ENCODE measurements around the gene SLC25A29. TPM values are rescaled to one million over a fixed set of nuclear protein-coding genes. Genes with fewer than 3 reads are reported as not detected.
"Not testable (repeated sequence)": the region's sequence is repeated elsewhere in the genome, so short reads cannot be mapped to it uniquely, and the experiment has no call there.

The SLC25A29 gene
- total and polyA plus RNA-seq, 12 donors: 11.0 to 70.7 (median 23.6) TPM

GRCh38 chr14:100285021-100285912, 21.0 kb downstream of the SLC25A29 start:
- H3K9me3 ChIP-seq: no peaks in the 10 kb centered on the region
- peak overlapping the region; percentile 62 to 94 (median 88) for H3K4me3 ChIP-seq

GRCh38 chr14:100283984-100284881, 22.0 kb downstream of the SLC25A29 start:
- Histone ChIP-seq H3K27me3 (no peaks in the 10 kb centered on the region), H3K27ac (peak overlapping the region in 8 of 10 donors; percentile 86 to 94 (median 90)), H3K36me3 (peaks cover 0 to 24% (median 0%) of the 10 kb centered on the region in 9 donors), H3K9me3 (no peaks in the 10 kb centered on the region), H3K4me3 (peak overlapping the region in 8 of 10 donors; percentile 80 to 94 (median 90)), H3K4me1 (peaks cover 5 to 67% (median 36%) of the 10 kb centered on the region in 9 donors)
- ATAC-seq (no peak), DNase-seq (no peak)
- intact Hi-C loops (cut with DNase I): loop anchor here in 2 of 10 donors (5.0 kb wide), 2 partner anchors 42 to 93 kb away; partner anchors contain the start of gene WDR25 (in 1 of the 2)
- TF ChIP-seq, protein P1, sequence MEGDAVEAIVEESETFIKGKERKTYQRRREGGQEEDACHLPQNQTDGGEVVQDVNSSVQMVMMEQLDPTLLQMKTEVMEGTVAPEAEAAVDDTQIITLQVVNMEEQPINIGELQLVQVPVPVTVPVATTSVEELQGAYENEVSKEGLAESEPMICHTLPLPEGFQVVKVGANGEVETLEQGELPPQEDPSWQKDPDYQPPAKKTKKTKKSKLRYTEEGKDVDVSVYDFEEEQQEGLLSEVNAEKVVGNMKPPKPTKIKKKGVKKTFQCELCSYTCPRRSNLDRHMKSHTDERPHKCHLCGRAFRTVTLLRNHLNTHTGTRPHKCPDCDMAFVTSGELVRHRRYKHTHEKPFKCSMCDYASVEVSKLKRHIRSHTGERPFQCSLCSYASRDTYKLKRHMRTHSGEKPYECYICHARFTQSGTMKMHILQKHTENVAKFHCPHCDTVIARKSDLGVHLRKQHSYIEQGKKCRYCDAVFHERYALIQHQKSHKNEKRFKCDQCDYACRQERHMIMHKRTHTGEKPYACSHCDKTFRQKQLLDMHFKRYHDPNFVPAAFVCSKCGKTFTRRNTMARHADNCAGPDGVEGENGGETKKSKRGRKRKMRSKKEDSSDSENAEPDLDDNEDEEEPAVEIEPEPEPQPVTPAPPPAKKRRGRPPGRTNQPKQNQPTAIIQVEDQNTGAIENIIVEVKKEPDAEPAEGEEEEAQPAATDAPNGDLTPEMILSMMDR (IDR thresholded peaks at IDR 0.05): no peak
- WGBS, 2 donors: 71 to 76% methylated on average over 26 of the region's 26 CpGs

More at GRCh38 chr14:100285021-100285912, 21.0 kb downstream of the SLC25A29 start:
- Histone ChIP-seq H3K36me3 (peaks cover 0 to 19% (median 0%) of the 10 kb centered on the region in 9 donors), H3K27me3 (no peaks in the 10 kb centered on the region), H3K27ac (peak overlapping the region; percentile 41 to 96 (median 90)), H3K4me1 (peaks cover 5 to 78% (median 33%) of the 10 kb centered on the region in 9 donors)
- ATAC-seq (peak; percentile 80 to 96 (median 90)), DNase-seq (peak; percentile 46 to 82)
- TF ChIP-seq, protein P1 (IDR thresholded peaks at IDR 0.05): peak; percentile 70 to 89 (median 82)
- WGBS, 2 donors: 1 to 2% methylated on average over 76 to 81 of the region's 82 CpGs
- intact Hi-C loops (cut with DNase I): loop anchor here in 2 of 10 donors (5.0 kb wide), 2 partner anchors 43 to 92 kb away; partner anchors contain the start of gene WDR25 (in 1 of the 2)

GRCh38 chr14:100283436-100283835, 22.8 kb downstream of the SLC25A29 start:
- H3K36me3 ChIP-seq: peaks cover 0 to 27% (median 0%) of the 10 kb centered on the region in 9 donors
- H3K27me3 ChIP-seq, DNase-seq, H3K9me3 ChIP-seq, H3K27ac ChIP-seq, H3K4me3 ChIP-seq, ATAC-seq: not testable (repeated sequence)
- intact Hi-C loops (cut with DNase I): loop anchor here in 2 of 10 donors (5.0 kb wide), 2 partner anchors 41 to 94 kb away; partner anchors contain the start of gene WDR25 (in 1 of the 2)
- H3K4me1 ChIP-seq: peaks cover 5 to 66% (median 36%) of the 10 kb centered on the region in 9 donors
- 84 to 91% methylated on average over 9 of the region's 9 CpGs for WGBS, 2 donors

DNA sequence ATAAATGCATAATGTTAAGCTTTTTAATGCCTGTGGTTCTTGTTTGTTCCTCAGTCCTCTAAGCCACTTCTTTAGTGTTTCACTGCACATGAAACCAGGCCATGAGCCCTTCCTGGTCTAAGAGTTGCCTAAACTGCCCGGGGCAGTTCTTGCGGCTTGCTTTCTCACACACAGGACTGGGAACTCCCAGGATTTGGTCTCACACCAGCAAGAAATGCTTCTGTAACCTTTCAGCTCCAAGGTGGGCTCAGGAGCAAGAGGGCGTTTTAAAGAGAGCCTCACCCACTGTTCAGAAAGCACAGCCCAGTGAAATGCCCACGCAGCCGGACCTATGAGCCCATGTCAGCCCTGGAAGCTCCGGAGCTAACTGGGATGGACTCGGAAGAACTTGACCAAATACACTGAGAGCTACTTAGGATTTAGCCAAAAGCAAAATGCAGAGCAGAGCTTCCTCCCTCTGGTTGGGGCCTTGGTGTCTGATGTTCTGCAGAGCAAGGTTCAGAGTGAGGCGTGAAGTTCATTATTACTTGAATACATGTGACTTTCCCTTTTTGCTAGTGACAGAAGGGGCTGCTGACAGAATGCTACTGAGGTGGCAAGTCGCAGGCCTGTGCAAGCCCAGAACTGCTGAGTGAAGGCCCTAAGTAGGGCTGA, 23.4 kb downstream of the SLC25A29 start:
- Histone ChIP-seq H3K4me1 (peaks cover 5 to 64% (median 36%) of the 10 kb centered on the region in 9 donors), H3K27ac (peak overlapping the region in 1 of 10 donors; percentile 13), H3K4me3 (no peak overlapping the region), H3K27me3 (no peaks in the 10 kb centered on the region), H3K36me3 (peaks cover 0 to 27% (median 0%) of the 10 kb centered on the region in 9 donors), H3K9me3 (no peaks in the 10 kb centered on the region)
- WGBS, 2 donors: 73 to 79% methylated on average over 9 of the region's 9 CpGs
- ATAC-seq (no peak), DNase-seq (no peak)
- intact Hi-C loops (cut with DNase I): loop anchor here in 2 of 10 donors (5.0 kb wide), 2 partner anchors 41 to 94 kb away; partner anchors contain the start of gene WDR25 (in 1 of the 2)
- TF ChIP-seq, protein P1 (IDR thresholded peaks at IDR 0.05): no peak
